SK-N-SH (cell line): ENCODE measurements around the gene CTU1.

Experiments used
- CHD2 ChIP-seq: fragments of 150-350 bp; IDR thresholded peaks from 2 replicates; pipeline ENCODE4 v1.6.1; 2018; ENCODE audit warnings: low read length; ENCODE audit not compliant: partially characterized antibody
- CTCF ChIP-seq: fragments of 200-600 bp; sonication (generic); IDR thresholded peaks from 2 replicates; pipeline ENCODE4 v1.6.1; 2017; ENCODE audit warnings: antibody characterized with exemption, mild to moderate bottlenecking, moderate library complexity
- EP300 ChIP-seq, 2 experiments: IDR thresholded peaks; 2 replicates each; pipeline versions ENCODE4 v1.4.0 to v1.6.1; 2012; ENCODE audit warnings: borderline replicate concordance in 1 of 2, low read depth in 1 of 2, low read length in 1 of 2
- EZH2phosphoT487 ChIP-seq: fragments of 200-600 bp; sonication (generic); IDR thresholded peaks from 2 replicates; pipeline ENCODE4 v1.6.1; 2017; ENCODE audit warnings: low read depth, mixed run types, mild to moderate bottlenecking, antibody characterized with exemption, moderate library complexity, borderline replicate concordance
- FOSL2 ChIP-seq: IDR thresholded peaks from 2 replicates; pipeline ENCODE4 v1.4.0; 2012; ENCODE audit warnings: low read depth, mild to moderate bottlenecking, moderate library complexity, borderline replicate concordance
- JUND ChIP-seq: IDR thresholded peaks from 2 replicates; pipeline ENCODE4 v1.4.0; 2012
- MXI1 ChIP-seq: IDR thresholded peaks from 2 replicates; pipeline ENCODE4 v1.6.1; 2012; ENCODE audit warnings: mild to moderate bottlenecking, low read depth, low read length, improper control_type of control experiment
- POLR2AphosphoS5 ChIP-seq: IDR thresholded peaks from 2 replicates; pipeline ENCODE4 v1.6.1; 2012; ENCODE audit warnings: low read depth, low read length
- RAD21 ChIP-seq: IDR thresholded peaks from 2 replicates; pipeline ENCODE4 v1.6.1; 2012; ENCODE audit warnings: mild to moderate bottlenecking, low read length
- TAF1 ChIP-seq: IDR thresholded peaks from 2 replicates; pipeline ENCODE4 v1.6.1; 2012; ENCODE audit warnings: low read depth, mild to moderate bottlenecking, low read length, moderate library complexity, borderline replicate concordance
- TCF12 ChIP-seq: IDR thresholded peaks from 2 replicates; pipeline ENCODE4 v1.4.0; 2012
- TEAD4 ChIP-seq: IDR thresholded peaks from 2 replicates; pipeline ENCODE4 v1.4.0; 2012; ENCODE audit warnings: mild to moderate bottlenecking, borderline replicate concordance; ENCODE audit not compliant: insufficient read depth
- USF2 ChIP-seq: fragments of 150-350 bp; IDR thresholded peaks from 2 replicates; pipeline ENCODE4 v1.6.1; 2017; ENCODE audit warnings: antibody characterized with exemption, low read length, low read depth, borderline replicate concordance
- YY1 ChIP-seq: IDR thresholded peaks from 2 replicates; pipeline ENCODE4 v1.4.0; 2012; ENCODE audit warnings: low read depth, mild to moderate bottlenecking

- TF ChIP-seq CTCF (no peak), YY1 (no peak), USF2 (no peak), EP300 (IDR thresholded peaks at IDR 0.05; ENCODE audit: borderline replicate concordance in 1 of 2, low read depth in 1 of 2, low read length in 1 of 2) (no peak), CHD2 (no peak), TAF1 (no peak), FOSL2 (no peak), RAD21 (no peak), TEAD4 (no peak), TCF12 (no peak), EZH2phosphoT487 (no peak), JUND (no peak), POLR2AphosphoS5 (no peak), MXI1 (no peak)
Measured at GRCh38 chr19:51114087-51114729, 6.0 kb upstream of the CTU1 start.
